GM19351 (cell line): Measurements from ENCODE around the gene TRMT112.

Experiments
- ATAC-seq: cut with Tn5 transposase; IDR thresholded peaks from one replicate; pipeline ENCODE4 v1.9.1; 2021; ENCODE audit warnings: mild to moderate bottlenecking, moderate library complexity; ENCODE audit not compliant: unreplicated experiment

The TRMT112 gene

GRCh38 chr11:64352099-64352994, 35.0 kb upstream of the TRMT112 start:
- ATAC-seq, result no peak

- ATAC-seq, result no peak
Measured at GRCh38 chr11:64351136-64351631, 33.8 kb upstream of the TRMT112 start.

- no peak for ATAC-seq
Measured at GRCh38 chr11:64349404-64349803, 32.0 kb upstream of the TRMT112 start.

- ATAC-seq, result no peak
Measured at GRCh38 chr11:64349025-64349387, 31.6 kb upstream of the TRMT112 start.

GRCh38 chr11:64348383-64349024, 31.1 kb upstream of the TRMT112 start:
- no peak for ATAC-seq

GRCh38 chr11:64347193-64347867, 30.0 kb upstream of the TRMT112 start:
- no peak for ATAC-seq

GRCh38 chr11:64344787-64345186, 27.4 kb upstream of the TRMT112 start:
- ATAC-seq, result no peak

- no peak for ATAC-seq
Measured at GRCh38 chr11:64343767-64344559, 26.6 kb upstream of the TRMT112 start.

GRCh38 chr11:64342869-64343745, 25.7 kb upstream of the TRMT112 start:
- ATAC-seq, result no peak

- ATAC-seq, result peak; percentile 61
Measured at GRCh38 chr11:64341851-64342791, 24.8 kb upstream of the TRMT112 start.

GRCh38 chr11:64341429-64341828, 24.1 kb upstream of the TRMT112 start:
- ATAC-seq, result no peak

- peak; percentile 34 for ATAC-seq
Measured at GRCh38 chr11:64340671-64341335, 23.4 kb upstream of the TRMT112 start.

- ATAC-seq, result peak; percentile 55
Measured at GRCh38 chr11:64339754-64340408, 22.5 kb upstream of the TRMT112 start, which contains the start of gene CCDC88B. Gene CCDC88B, plus strand, starts transcription at chr11:64340204. Its CDS starts 63 bp downstream, at chr11:64340267.

- no peak for ATAC-seq
Measured at GRCh38 chr11:64339286-64339685, 21.9 kb upstream of the TRMT112 start.

GRCh38 chr11:64338716-64339115, 21.4 kb upstream of the TRMT112 start:
- ATAC-seq, result no peak

- no peak for ATAC-seq
Measured at GRCh38 chr11:64337538-64338249, 20.3 kb upstream of the TRMT112 start.
